ENCODE data around the gene ROCK1.

DNA sequence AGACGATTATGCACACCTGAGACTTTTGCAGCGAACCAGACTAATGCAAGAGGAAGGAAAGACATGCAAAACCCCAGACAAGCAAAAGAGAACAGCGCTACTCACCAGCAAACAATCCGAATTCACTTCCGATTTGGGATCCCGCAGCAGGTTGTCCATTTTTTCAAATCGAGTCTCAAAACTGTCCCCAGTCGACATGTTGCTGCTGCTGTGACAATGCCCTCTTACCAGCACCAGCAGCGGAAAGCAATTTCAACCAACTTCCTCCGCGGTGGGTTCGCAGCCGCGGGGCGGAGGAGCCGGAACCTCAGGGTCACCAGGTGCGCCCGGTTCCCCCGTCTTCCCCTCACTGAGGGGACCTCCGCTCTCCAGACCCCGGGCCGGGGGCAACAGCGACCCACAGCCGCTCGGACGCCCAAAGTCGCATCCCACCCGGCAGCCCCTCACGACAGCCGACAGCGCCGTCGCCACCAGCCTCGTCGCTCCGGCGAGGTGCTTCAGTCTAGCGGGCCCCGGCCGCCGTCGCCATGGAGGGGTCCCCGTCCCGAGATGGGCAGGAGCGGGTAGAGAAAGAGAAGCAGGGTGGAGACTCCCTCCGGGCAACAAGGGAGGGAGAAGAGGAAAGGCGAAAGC, 784 bp downstream of the ROCK1 start:
- TF ChIP-seq, protein P1, sequence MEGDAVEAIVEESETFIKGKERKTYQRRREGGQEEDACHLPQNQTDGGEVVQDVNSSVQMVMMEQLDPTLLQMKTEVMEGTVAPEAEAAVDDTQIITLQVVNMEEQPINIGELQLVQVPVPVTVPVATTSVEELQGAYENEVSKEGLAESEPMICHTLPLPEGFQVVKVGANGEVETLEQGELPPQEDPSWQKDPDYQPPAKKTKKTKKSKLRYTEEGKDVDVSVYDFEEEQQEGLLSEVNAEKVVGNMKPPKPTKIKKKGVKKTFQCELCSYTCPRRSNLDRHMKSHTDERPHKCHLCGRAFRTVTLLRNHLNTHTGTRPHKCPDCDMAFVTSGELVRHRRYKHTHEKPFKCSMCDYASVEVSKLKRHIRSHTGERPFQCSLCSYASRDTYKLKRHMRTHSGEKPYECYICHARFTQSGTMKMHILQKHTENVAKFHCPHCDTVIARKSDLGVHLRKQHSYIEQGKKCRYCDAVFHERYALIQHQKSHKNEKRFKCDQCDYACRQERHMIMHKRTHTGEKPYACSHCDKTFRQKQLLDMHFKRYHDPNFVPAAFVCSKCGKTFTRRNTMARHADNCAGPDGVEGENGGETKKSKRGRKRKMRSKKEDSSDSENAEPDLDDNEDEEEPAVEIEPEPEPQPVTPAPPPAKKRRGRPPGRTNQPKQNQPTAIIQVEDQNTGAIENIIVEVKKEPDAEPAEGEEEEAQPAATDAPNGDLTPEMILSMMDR (IDR thresholded peaks at IDR 0.05): no peak
- TF ChIP-seq EP300 (IDR thresholded peaks at IDR 0.05) (no peak), POLR2AphosphoS5 (IDR thresholded peaks at IDR 0.05) (peak in 1 of 2 donors; percentile 20), POLR2A (IDR thresholded peaks at IDR 0.05) (no peak)
